Activated naive CD4-positive, alpha-beta T cell treated with anti-CD3 and anti-CD28 coated beads for 36 hours (primary cell): ENCODE data around the gene C1QL4. TPM values are rescaled to one million over a fixed set of nuclear protein-coding genes. Genes with fewer than 3 reads are reported as not detected.

ENCODE experiments used
- CTCF ChIA-PET: fragments of 350-600 bp; sonication (Branson Sonifier 250); formaldehyde crosslinking; loops from one replicate; lab custom pipeline; 2021; ENCODE audit warnings: antibody characterized with exemption; lab: Charles Lee
- DNase-seq: peaks from one replicate; pipeline ENCODE4 v3.0.0-alpha.2; 2020
- H3K27ac Mint-ChIP-seq: one replicate; pipeline ENCODE4 v1.8.0; 2021; ENCODE audit warnings: mild to moderate bottlenecking, mixed read lengths
- H3K27me3 Mint-ChIP-seq: one replicate; pipeline ENCODE4 v1.8.0; 2021; ENCODE audit warnings: low read depth, mixed read lengths
- H3K36me3 Mint-ChIP-seq: one replicate; pipeline ENCODE4 v1.8.0; 2021; ENCODE audit warnings: low read depth, mixed read lengths
- H3K4me1 Mint-ChIP-seq: one replicate; pipeline ENCODE4 v1.8.0; 2021; ENCODE audit warnings: low read depth, mixed read lengths
- H3K4me3 Mint-ChIP-seq: one replicate; pipeline ENCODE4 v1.8.0; 2021; ENCODE audit warnings: mild to moderate bottlenecking, moderate library complexity, mixed read lengths
- H3K9me3 Mint-ChIP-seq: one replicate; pipeline ENCODE4 v1.8.0; 2021; ENCODE audit warnings: mixed read lengths
- intact Hi-C: fragments of 100-400 bp; cut with micrococcal nuclease; formaldehyde crosslinking; loops from one replicate; pipeline ENCODE4 v1.15.1; 2023
- total RNA-seq, 2 experiments: library from RNA; stranded (reverse); gene quantifications; one replicate each; pipeline ENCODE4 v1.2.3, GENCODE V29; 2021

C1QL4 gene
- total RNA-seq, 2 experiments from 2014 or later = not detected

DNA sequence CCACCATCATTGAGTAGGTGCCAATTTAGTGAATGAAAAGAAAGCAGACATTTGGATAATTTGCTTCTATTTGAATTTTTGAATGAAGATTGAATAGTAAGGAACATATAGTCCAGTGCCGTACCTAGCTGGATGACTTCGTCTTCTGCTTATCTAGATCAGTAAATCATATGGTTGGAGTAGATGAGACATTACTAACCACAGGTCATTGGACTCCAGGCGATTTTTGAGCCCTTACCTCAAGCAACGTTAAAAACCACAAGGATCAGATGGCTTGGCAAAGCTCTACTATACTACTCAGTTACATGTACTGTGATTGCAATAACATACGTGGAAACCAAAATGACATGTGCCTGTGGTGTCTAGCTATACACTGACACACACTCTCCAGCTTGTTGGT, 28.6 kb upstream of the C1QL4 start:
- peaks cover 1% of the 10 kb centered on the region for H3K36me3 Mint-ChIP-seq
- intact Hi-C loops = loop anchor here (5.0 kb wide), 3 partner anchors 87 to 462 kb away; partner anchors contain the start of gene NCKAP5L

DNA sequence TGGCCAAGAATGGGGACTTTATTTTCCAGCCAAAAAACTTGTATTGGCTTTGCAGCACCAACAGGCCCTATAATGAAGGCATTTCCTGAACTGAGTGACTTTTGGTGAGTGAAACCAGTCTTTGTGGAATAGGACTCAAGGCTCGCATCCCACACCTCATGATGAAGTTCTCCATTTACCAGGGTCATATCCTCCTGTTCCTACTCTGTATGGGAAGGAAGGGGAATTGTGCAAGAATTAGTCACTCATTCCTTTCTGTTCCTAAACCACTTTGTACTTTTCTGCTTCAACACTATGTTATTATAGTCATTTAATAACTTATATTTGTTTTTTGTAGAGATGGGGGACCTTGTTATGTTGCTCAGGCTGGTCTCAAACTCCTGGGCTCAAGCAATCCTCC, 28.0 kb upstream of the C1QL4 start:
- Mint-ChIP-seq H3K27me3 (peaks cover 2% of the 10 kb centered on the region), H3K9me3 (no peaks in the 10 kb centered on the region), H3K36me3 (peaks cover 1% of the 10 kb centered on the region), H3K4me3 (no peak overlapping the region), H3K4me1 (peaks cover 21% of the 10 kb centered on the region), H3K27ac (no peak overlapping the region)
- CTCF ChIA-PET = interaction anchor here (0.9 to 1.9 kb wide), 5 partner anchors 17 to 155 kb away, joined by 3 to 7 read pairs (median 3); no protein-coding TSS in a partner anchor
- intact Hi-C loops = loop anchor here (5.0 kb wide), 3 partner anchors 87 to 462 kb away; partner anchors contain the start of gene NCKAP5L
- no peak for DNase-seq

More for the DNA sequence above, 28.6 kb upstream of the C1QL4 start:
- no peak for DNase-seq
- no peaks in the 10 kb centered on the region for H3K9me3 Mint-ChIP-seq
- CTCF ChIA-PET = interaction anchor here (0.7 to 2.6 kb wide), 7 partner anchors 8 to 155 kb away, joined by 3 to 16 read pairs (median 5); no protein-coding TSS in a partner anchor
- no peak overlapping the region for H3K27ac Mint-ChIP-seq
- peaks cover 23% of the 10 kb centered on the region for H3K4me1 Mint-ChIP-seq
- H3K27me3 Mint-ChIP-seq = peaks cover 2% of the 10 kb centered on the region
- H3K4me3 Mint-ChIP-seq = no peak overlapping the region

DNA sequence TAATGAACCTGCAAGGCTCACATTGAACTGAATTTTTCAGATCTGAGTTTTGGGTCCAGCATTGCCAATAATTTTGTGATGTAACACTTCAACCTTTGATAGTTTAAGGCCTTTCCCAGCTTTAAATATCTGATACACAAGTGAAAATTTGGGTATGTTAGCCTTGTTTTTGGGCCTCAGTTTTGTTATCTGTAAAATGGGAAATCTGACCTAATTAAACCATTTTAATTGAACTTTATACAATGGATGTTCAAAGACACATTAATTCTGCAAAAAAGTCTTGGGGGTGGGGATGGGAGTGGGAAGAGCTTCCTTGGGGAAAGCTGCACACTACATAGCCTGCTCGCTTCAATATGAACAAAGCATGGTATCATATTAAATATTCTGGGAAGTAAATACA, 25.1 kb upstream of the C1QL4 start:
- H3K36me3 Mint-ChIP-seq = peaks cover 1% of the 10 kb centered on the region
- CTCF ChIA-PET = interaction anchor here (0.7 to 2.4 kb wide), 5 partner anchors 15 to 151 kb away, joined by 3 to 10 read pairs (median 7); partner anchors contain the start of gene DNAJC22
- DNase-seq = no peak
- H3K27ac Mint-ChIP-seq = no peak overlapping the region
- H3K9me3 Mint-ChIP-seq = no peaks in the 10 kb centered on the region
- no peak overlapping the region for H3K4me3 Mint-ChIP-seq
- H3K27me3 Mint-ChIP-seq = peaks cover 11% of the 10 kb centered on the region
- H3K4me1 Mint-ChIP-seq = peaks cover 2% of the 10 kb centered on the region
- intact Hi-C loops = no loop called here

DNA sequence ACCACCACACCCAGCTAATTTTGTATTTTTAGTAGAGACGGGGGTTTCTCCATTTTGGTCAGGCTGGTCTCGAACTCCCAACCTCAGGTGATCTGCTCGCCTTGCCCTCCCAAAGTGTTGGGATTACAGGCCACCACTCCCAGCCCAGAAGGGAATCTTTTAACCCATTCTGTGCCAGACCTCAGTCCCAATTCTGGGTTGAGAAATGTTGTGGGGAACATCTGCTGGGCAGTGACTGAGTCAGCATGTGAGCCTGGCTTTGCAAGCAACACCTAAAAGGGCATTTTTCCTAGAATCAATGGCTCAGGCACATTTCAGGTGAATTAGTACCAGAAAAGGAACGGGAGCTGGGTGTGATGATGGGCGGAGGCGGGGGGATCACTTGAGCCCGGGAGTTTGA, 22.7 kb upstream of the C1QL4 start:
- no peaks in the 10 kb centered on the region for H3K36me3 Mint-ChIP-seq
- H3K27ac Mint-ChIP-seq = no peak overlapping the region
- intact Hi-C loops = no loop called here
- H3K4me1 Mint-ChIP-seq = peaks cover 2% of the 10 kb centered on the region
- H3K9me3 Mint-ChIP-seq = no peaks in the 10 kb centered on the region
- no peak for DNase-seq
- CTCF ChIA-PET = interaction anchor here (1.6 to 5.6 kb wide), 16 partner anchors 10 to 264 kb away, joined by 4 to 267 read pairs (median 14); partner anchors contain the start of genes DNAJC22, PRPF40B and PRPH
- peaks cover 14% of the 10 kb centered on the region for H3K27me3 Mint-ChIP-seq
- H3K4me3 Mint-ChIP-seq = no peak overlapping the region

DNA sequence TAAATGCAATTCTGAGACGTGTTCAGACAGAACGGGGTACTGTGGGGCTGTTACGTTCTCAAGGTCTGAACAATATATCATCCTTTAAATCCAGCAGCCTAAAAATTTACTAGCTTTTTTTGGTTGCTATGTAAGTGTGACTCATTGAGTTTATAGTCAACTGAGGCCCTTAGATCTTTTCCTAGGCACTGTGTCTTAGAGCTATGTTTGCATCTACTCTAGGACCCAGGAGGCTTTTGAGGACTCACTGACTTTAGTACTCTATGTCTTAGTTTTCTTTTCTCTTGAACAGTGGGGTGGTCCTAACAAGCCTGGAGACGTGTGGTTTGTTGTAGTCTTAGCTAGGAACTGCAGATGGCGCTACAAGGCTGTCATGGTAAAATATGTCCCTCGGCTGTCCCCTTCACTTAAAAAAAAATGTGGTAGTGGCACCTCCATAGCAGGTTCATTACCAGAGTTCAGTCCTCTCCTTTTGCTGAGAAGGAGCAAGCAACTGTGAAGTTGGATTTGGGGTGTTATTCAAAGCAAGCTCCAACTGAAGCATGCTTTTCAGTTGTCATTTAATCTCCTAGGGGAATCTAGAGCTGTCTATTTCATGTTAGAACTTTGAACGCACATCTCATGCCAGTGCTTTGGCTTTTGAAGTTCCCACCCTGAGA, 21.6 kb upstream of the C1QL4 start:
- Mint-ChIP-seq H3K4me1 (peaks cover 2% of the 10 kb centered on the region), H3K9me3 (no peaks in the 10 kb centered on the region), H3K27ac (no peak overlapping the region), H3K27me3 (peaks cover 14% of the 10 kb centered on the region), H3K36me3 (no peaks in the 10 kb centered on the region), H3K4me3 (no peak overlapping the region)
- DNase-seq = peak; percentile 75
- intact Hi-C loops = loop anchor here (1.0 kb wide), 2 partner anchors 156 to 222 kb away; no protein-coding TSS in a partner anchor
- CTCF ChIA-PET = interaction anchor here (0.6 to 5.6 kb wide), 62 partner anchors 8 to 547 kb away, joined by 3 to 267 read pairs (median 5); partner anchors contain the start of genes C1QL4, DNAJC22, KCNH3 and PRPF40B

DNA sequence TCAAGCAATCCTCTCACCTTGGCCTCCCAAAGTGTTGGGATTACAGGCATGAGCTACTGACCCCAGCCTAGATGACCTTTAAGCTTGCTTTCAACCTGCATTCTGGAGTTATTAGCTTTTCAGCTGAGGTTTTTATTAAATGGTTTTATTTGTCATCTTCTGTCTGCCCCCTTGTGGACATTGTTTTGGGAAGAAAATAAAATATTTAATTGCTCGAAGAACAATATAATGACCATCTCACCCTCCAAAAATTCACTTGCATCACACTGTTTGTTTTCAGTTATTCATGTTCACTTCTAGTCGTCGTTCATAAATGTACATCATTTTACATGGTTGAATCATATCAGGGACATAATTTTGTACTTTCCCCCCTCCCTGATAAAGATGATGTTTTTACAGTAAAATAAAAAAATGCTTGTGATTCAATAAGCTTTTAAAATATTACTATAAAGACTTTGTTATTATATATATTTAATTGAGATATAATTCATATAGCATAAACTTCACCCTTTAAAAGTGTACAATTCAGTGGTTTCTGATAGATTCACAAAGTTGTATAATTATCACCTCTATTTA, 20.2 kb upstream of the C1QL4 start:
- DNase-seq = no peak
- H3K27me3 Mint-ChIP-seq = peaks cover 20% of the 10 kb centered on the region
- intact Hi-C loops = no loop called here

DNA sequence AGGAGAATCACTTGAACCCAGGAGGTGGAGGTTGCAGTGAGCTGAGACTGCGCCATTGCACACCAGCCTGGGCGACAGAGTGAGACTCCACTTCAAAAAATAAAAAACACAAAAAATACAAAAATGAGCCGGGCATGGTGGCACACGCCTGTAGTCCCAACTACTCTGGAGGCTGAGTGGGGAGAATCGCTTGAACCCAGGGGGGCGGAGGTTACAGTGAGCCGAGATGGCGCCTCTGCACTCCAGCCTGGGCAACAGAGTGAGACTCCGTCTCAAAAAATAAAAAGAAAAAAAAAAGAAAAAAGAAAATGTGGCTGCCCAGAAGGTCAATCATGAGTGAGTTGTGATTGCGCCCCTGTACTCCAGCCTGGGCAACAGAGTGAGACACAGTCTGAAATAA, 18.9 kb upstream of the C1QL4 start:
- no peaks in the 10 kb centered on the region for H3K9me3 Mint-ChIP-seq

More for the DNA sequence above, 20.2 kb upstream of the C1QL4 start:
- Mint-ChIP-seq H3K4me3 (no peak overlapping the region), H3K9me3 (no peaks in the 10 kb centered on the region), H3K36me3 (no peaks in the 10 kb centered on the region), H3K27ac (no peak overlapping the region), H3K4me1 (peaks cover 2% of the 10 kb centered on the region)
- CTCF ChIA-PET = interaction anchor here (0.7 to 5.6 kb wide), 20 partner anchors 9 to 1336 kb away, joined by 3 to 267 read pairs (median 6); partner anchors contain the start of genes C1QL4 and SPATS2

DNA sequence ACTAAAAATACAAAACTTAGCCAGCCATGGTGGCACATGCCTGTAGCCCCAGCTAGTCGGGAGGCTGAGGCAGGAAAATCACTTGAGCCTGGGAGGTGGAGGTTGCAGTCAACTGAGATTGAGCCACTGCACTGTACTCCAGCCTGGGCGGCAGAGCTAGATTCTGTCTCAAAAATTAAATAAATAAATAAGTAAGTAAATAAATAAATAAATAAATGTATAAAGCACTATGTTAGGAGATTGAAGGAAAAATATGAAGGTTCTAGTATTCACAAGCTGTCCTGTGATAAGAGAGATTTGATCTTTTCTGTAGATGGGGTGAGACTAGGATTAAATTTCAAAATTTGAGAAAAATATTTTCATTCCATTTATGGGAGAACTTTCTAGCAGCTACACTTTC, 15.4 kb upstream of the C1QL4 start:
- Mint-ChIP-seq H3K27me3 (peaks cover 28% of the 10 kb centered on the region), H3K4me3 (no peak overlapping the region), H3K9me3 (no peaks in the 10 kb centered on the region), H3K36me3 (no peaks in the 10 kb centered on the region), H3K4me1 (peaks cover 2% of the 10 kb centered on the region), H3K27ac (no peak overlapping the region)
- CTCF ChIA-PET = interaction anchor here (0.7 to 8.7 kb wide), 7 partner anchors 10 to 268 kb away, joined by 3 to 97 read pairs (median 4); no protein-coding TSS in a partner anchor
- DNase-seq = no peak
- intact Hi-C loops = no loop called here

More for the DNA sequence above, 18.9 kb upstream of the C1QL4 start:
- no peak overlapping the region for H3K4me3 Mint-ChIP-seq
- intact Hi-C loops = no loop called here
- peaks cover 22% of the 10 kb centered on the region for H3K27me3 Mint-ChIP-seq
- H3K27ac Mint-ChIP-seq = no peak overlapping the region
- H3K36me3 Mint-ChIP-seq = no peaks in the 10 kb centered on the region
- no peak for DNase-seq
- peaks cover 2% of the 10 kb centered on the region for H3K4me1 Mint-ChIP-seq
- CTCF ChIA-PET = interaction anchor here (0.6 to 5.6 kb wide), 5 partner anchors 8 to 776 kb away, joined by 3 to 267 read pairs (median 7); no protein-coding TSS in a partner anchor

DNA sequence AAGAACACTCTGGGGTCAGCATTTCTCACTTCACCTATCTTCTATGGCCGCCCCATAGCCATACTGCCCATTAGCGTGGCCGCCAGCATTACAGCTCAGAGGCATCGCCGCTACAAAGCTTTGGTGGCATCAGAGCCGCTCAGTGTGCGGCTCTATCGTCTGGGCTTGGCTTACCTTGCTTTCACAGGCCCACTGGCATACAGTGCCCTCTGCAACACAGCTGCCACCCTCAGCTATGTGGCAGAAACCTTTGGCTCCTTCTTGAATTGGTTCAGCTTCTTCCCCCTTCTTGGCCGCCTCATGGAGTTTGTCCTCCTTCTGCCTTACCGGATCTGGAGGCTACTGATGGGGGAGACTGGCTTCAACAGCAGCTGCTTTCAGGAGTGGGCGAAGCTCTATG, 12.3 kb upstream of the C1QL4 start:
- no peaks in the 10 kb centered on the region for H3K36me3 Mint-ChIP-seq
- CTCF ChIA-PET = interaction anchor here (1.0 to 8.7 kb wide), 4 partner anchors 55 to 167 kb away, joined by 3 to 97 read pairs (median 12); partner anchors contain the start of gene PRPH
- H3K4me1 Mint-ChIP-seq = peaks cover 24% of the 10 kb centered on the region

DNA sequence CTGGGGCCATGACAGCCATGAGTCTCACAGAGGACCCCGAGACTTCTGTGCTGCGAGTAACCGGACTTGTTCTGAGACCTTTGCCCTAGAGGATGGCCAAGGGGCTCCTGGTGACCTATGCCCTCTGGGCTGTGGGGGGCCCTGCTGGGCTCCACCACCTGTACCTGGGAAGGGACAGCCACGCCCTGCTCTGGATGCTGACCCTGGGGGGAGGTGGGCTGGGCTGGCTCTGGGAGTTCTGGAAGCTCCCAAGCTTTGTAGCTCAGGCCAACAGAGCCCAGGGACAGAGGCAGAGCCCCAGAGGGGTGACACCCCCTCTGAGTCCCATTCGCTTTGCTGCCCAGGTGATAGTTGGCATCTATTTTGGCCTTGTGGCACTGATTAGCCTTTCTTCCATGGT, 11.8 kb upstream of the C1QL4 start:
- Mint-ChIP-seq H3K36me3 (no peaks in the 10 kb centered on the region), H3K27me3 (peaks cover 53% of the 10 kb centered on the region), H3K4me3 (no peak overlapping the region), H3K27ac (no peak overlapping the region), H3K9me3 (no peaks in the 10 kb centered on the region), H3K4me1 (peaks cover 29% of the 10 kb centered on the region)
- no peak for DNase-seq
- CTCF ChIA-PET = interaction anchor here (1.0 to 8.7 kb wide), 7 partner anchors 17 to 168 kb away, joined by 3 to 97 read pairs (median 8); partner anchors contain the start of genes PRPH and TROAP
- intact Hi-C loops = loop anchor here (10.0 kb wide), 1 partner anchor 374 kb away; the partner anchor contains the start of genes WNT1 and WNT10B

More for the DNA sequence above, 12.3 kb upstream of the C1QL4 start:
- DNase-seq = no peak
- Mint-ChIP-seq H3K27me3 (peaks cover 49% of the 10 kb centered on the region), H3K9me3 (no peaks in the 10 kb centered on the region), H3K4me3 (no peak overlapping the region), H3K27ac (no peak overlapping the region)
- intact Hi-C loops = loop anchor here (10.0 kb wide), 1 partner anchor 374 kb away; the partner anchor contains the start of genes WNT1 and WNT10B

DNA sequence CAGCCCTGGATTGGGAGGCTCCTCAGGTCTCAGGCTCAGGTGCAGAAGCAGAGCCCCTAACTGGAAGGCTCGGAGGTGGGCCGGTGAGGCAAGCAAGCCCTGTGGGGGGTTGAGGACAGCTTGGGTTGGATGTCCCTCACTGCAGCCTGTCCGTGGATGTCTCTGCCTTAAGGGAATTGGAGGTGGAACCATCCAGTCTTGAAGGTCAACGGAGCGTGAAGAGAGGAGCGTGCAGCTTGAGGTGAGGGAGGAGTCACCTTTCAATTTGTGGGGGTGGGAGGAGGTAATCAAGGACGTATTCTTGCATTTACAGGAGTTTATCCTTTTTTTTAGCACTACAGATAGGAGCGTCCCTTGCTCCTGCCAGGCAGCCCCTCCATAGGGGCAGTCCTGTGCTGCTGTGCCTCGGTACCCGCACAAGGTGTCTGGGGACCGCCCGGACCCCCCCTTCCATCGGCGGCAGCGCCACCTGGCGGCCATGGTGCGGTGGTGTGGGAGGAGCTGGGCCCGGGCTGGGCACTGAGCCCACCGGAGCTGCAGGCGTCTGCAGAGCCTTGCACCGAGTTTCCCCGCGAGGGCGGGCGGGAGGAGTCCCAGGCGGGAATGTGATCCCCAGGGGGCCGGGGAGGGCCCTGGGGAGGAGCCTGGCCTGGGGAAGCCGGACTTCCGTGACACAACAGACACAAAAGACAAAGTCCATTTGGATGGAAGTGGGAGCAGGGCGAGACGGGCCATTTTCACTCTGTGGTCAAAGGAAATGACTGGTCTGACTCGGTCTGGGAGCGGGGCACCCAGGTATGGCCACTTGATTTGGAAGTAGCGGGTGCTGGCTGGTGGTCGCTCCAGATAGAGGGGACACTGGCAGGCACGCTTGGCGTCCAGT, 10.6 kb upstream of the C1QL4 start:
- Mint-ChIP-seq H3K9me3 (no peaks in the 10 kb centered on the region), H3K27ac (no peak overlapping the region), H3K4me3 (peak overlapping the region; percentile 58), H3K4me1 (peaks cover 41% of the 10 kb centered on the region), H3K36me3 (no peaks in the 10 kb centered on the region), H3K27me3 (peaks cover 58% of the 10 kb centered on the region)
- DNase-seq = peak; percentile 77
- intact Hi-C loops = loop anchor here (1.0 to 10.0 kb wide), 3 partner anchors 19 to 373 kb away; partner anchors contain the start of genes SPATS2, WNT1 and WNT10B
- CTCF ChIA-PET = interaction anchor here (0.6 to 8.7 kb wide), 28 partner anchors 9 to 206 kb away, joined by 3 to 97 read pairs (median 6); partner anchors contain the start of genes C1QL4, PRPH, SPATS2 and TROAP
